PC-3 (cell line): Measurements from ENCODE around the gene TMEM150A.

Experiments used
- CTCF ChIP-seq: fragments of 300-600 bp; sonication (generic); conservative IDR thresholded peaks from 2 replicates; pipeline ENCODE4 v1.5.1; 2017; ENCODE audit warnings: antibody characterized with exemption, low read depth, mild to moderate bottlenecking, low read length
- EZH2 ChIP-seq: fragments of 300-600 bp; sonication (generic); IDR thresholded peaks from one replicate; pipeline ENCODE4 v1.6.1; 2017; ENCODE audit warnings: antibody characterized with exemption, mild to moderate bottlenecking, low read length; ENCODE audit not compliant: unreplicated experiment
- EZH2phosphoT487 ChIP-seq: fragments of 300-600 bp; sonication (generic); IDR thresholded peaks from 2 replicates; pipeline ENCODE4 v1.6.1; 2018; ENCODE audit warnings: mild to moderate bottlenecking, antibody characterized with exemption, low read length, borderline replicate concordance

GRCh38 chr2:85642725-85643124, 40.2 kb upstream of the TMEM150A start:
- no peak for TF ChIP-seq CTCF
- TF ChIP-seq EZH2phosphoT487 = no peak
- no peak for TF ChIP-seq EZH2
